OCI-LY1 (cell line): Measurements from ENCODE around the gene CKAP5.

Source experiments
- EZH2 ChIP-seq: fragments of 200-600 bp; sonication (generic), shearing (Covaris generic); IDR thresholded peaks from 2 replicates; pipeline ENCODE4 v1.8.0; 2017; ENCODE audit warnings: borderline replicate concordance, mixed run types, mild to moderate bottlenecking, antibody characterized with exemption, low read length, moderate library complexity, mixed read lengths
- TF ChIP-seq, protein P1 (sequence below): fragments of 200-600 bp; sonication (generic), shearing (Covaris generic); IDR thresholded peaks from 2 replicates; pipeline ENCODE4 v1.5.1; 2017; ENCODE audit warnings: mild to moderate bottlenecking, antibody characterized with exemption, low read length, moderate library complexity, mixed read lengths

DNA sequence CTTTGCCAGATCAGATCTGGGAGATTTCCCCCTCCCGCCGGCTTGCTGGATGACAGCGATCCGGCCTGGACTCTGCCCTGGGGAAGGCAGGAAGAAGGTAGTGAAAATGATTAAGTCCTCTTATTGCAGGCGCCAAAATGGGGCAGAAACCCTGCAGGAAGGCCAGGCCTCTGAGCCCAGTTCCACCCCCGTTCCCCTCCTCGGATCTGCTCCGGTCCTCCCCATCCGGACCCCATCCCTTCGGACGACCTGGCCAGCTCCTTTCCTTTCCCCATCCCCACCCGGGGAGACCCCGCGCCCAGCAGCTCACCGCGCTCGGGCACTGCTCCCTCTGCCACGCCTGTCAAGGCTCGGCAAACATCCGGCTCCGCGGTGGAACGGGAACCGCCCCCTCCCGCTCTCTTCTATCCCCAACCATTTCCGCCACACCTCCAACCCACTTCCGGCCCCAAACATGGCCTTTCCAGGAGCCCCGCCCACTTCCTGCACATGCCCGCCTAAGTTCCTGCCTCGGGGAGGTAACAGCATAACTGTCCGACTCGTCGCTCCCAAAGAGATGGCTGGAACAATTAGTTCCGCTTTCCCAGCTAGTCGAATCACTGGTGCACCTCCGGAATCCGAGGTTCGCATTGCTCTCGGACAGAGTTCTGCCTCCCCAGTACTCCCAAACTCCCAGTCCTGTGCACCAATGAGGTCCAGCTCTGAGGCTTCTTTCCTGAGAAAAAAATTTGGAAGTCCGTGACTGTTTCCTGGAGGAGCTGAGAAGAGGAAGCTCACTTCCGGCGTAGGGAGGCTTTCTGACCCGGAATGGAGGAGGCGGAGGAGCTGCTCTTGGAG is 145.6 kb downstream of the CKAP5 start, which contains the start of the genes ARHGAP1 and ZNF408:
- TF ChIP-seq, protein P1, sequence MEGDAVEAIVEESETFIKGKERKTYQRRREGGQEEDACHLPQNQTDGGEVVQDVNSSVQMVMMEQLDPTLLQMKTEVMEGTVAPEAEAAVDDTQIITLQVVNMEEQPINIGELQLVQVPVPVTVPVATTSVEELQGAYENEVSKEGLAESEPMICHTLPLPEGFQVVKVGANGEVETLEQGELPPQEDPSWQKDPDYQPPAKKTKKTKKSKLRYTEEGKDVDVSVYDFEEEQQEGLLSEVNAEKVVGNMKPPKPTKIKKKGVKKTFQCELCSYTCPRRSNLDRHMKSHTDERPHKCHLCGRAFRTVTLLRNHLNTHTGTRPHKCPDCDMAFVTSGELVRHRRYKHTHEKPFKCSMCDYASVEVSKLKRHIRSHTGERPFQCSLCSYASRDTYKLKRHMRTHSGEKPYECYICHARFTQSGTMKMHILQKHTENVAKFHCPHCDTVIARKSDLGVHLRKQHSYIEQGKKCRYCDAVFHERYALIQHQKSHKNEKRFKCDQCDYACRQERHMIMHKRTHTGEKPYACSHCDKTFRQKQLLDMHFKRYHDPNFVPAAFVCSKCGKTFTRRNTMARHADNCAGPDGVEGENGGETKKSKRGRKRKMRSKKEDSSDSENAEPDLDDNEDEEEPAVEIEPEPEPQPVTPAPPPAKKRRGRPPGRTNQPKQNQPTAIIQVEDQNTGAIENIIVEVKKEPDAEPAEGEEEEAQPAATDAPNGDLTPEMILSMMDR = no peak
- no peak for TF ChIP-seq EZH2
